GM18502 (cell line): ENCODE measurements around the gene CHIT1.

ENCODE experiments used
- ATAC-seq: cut with Tn5 transposase; IDR thresholded peaks from one replicate; pipeline ENCODE4 v1.9.1; 2021; ENCODE audit warnings: mild to moderate bottlenecking; ENCODE audit not compliant: unreplicated experiment, poor library complexity

The CHIT1 gene

GRCh38 chr1:203229471-203230135 lies at the start of gene CHIT1:
TSS of gene CHIT1 (minus strand) at chr1:203229673. CDS start at chr1:203229636, 37 bp downstream.
- ATAC-seq = no peak

- ATAC-seq = no peak
These were observed 49.5 kb upstream of the CHIT1 start for GRCh38 chr1:203278885-203279406.

GRCh38 chr1:203278082-203278884 lies 48.8 kb upstream of the CHIT1 start:
- no peak for ATAC-seq

GRCh38 chr1:203276916-203277545 lies 47.6 kb upstream of the CHIT1 start:
- ATAC-seq = no peak

GRCh38 chr1:203276408-203276807 lies 46.9 kb upstream of the CHIT1 start:
- ATAC-seq = no peak

GRCh38 chr1:203275656-203276272 lies 46.3 kb upstream of the CHIT1 start:
- ATAC-seq = no peak

GRCh38 chr1:203274603-203275381 lies 45.3 kb upstream of the CHIT1 start:
- no peak for ATAC-seq

- ATAC-seq = no peak
These were observed 44.6 kb upstream of the CHIT1 start for GRCh38 chr1:203273869-203274602.

- ATAC-seq = peak; percentile 60
These were observed 43.9 kb upstream of the CHIT1 start for GRCh38 chr1:203273206-203273868.

GRCh38 chr1:203272633-203273205 lies 43.2 kb upstream of the CHIT1 start:
- ATAC-seq = no peak

- no peak for ATAC-seq
These were observed 42.6 kb upstream of the CHIT1 start for GRCh38 chr1:203271962-203272632.

- ATAC-seq = peak; percentile 30
These were observed 41.7 kb upstream of the CHIT1 start for GRCh38 chr1:203271018-203271743.

- no peak for ATAC-seq
These were observed 41.0 kb upstream of the CHIT1 start for GRCh38 chr1:203270448-203270847.

- ATAC-seq = no peak
These were observed 40.2 kb upstream of the CHIT1 start for GRCh38 chr1:203269654-203270020.

GRCh38 chr1:203268901-203269653 lies 39.6 kb upstream of the CHIT1 start:
- no peak for ATAC-seq

- no peak for ATAC-seq
These were observed 38.4 kb upstream of the CHIT1 start for GRCh38 chr1:203267912-203268311.
